Stromal cell of bone marrow (primary cell): Measurements from ENCODE around the gene GALNT2.

Experiments used
- DNase-seq: peaks from one replicate; pipeline ENCODE4 v3.0.0-alpha.2; 2012; ENCODE audit warnings: low read depth

The GALNT2 gene

DNA sequence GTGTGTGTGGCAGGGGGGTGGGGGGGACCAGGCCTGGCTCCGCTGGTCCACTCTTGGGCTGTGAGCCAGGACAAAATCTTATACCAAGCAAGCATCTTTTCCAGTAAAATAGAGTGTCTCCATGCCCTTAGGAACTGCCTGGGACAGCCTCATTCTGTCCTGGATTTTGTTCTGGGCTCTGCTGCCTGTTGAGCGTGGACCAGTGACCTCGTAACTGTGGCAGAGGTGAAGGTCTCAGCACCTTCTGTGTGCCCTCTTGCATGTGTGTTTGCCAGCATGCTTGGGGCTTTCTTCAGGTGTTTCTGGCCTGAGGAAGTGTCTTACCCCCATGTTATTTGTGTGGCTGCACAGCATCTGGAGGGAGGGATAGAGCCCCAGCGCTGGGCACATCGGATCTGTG lies 45.7 kb downstream of the GALNT2 start:
- no peak for DNase-seq

DNA sequence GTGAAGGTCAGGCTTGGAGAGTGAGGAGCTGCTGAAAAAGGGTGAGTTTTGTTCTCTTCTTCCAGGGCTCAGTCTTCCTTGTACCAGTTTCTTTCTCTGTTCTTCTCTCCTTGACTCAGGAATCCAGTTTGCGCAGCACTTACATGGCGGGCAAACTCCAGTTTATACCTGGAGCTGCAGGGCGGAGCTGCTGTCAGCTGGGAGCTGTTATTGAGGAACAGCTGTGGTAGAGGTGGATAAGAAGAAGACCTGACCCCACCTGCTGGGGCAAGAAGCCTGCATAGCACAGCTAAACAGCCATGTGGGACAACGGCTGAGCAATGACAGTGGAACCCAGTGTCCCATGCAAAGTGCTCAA lies 46.2 kb downstream of the GALNT2 start:
- DNase-seq, result no peak

DNA sequence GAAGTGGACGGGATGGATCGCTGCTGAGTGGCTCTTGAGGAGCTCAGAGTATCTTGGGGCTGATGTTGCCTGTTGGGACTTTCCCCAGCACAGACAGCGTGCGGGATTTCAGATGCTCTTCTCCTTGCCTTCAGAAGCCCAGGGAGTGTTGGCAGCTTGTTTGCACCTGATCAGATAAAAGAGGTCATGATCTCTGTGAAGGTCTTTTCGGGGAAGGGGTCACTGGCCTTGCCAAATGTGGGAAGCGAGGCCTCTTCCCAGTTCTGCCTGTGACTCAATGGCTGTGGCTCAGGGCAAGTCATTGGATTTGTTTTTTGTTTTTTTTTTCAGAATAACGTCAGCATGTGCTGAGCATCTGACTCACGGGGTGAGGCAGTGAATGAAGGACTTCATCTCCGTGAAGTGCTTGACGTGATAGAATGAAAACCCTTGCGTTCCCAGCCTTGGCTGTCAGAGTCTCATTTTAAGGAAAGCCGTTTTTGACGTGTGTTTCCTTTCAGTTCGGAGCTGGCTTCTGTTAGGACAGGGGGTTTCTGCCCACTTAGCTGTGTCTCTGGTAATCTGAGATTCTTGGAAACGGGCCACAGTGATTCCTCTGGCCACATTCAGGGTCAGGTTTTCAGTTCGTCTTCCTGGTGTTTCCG lies 46.7 kb downstream of the GALNT2 start:
- peak; percentile 96 for DNase-seq

DNA sequence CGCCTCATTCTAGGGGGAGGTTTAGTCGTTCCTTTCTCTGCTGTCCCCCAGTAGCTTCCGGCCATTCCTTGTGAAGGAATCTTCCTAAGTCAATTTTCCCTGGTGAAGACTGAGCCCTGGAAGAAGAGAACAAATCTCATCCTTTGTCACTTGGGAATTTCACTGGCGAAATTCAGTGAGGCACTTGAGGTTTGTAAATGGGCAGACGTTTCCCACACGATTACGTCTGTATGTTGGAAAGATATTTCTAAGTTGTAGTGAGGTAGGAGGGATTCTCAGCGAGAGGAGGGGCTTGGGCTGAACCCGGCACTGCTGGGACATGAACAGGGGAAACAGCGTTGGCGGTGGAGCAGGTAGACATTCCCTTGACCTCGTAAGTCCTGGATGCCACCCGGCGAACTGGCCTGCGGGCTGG lies 47.2 kb downstream of the GALNT2 start:
- DNase-seq, result peak; percentile 78

DNA sequence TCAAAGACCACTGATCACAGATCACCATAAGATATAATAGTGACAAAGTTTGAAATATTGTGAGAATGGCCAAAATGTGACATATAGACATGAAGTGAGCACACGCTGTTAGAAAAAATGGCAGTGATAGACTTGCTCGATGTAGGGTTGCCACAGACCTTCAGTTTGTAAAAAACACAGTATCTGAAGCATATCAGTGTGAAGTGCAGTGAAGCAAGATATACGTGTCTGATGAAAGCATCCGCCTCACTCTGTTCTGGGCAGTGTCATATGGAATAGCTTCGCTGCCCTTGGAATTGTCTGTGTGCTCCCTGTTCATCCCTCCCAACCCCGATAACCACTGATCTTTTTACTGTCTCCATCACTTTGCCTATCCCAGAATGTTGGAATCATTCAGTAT lies 50.7 kb downstream of the GALNT2 start:
- no peak for DNase-seq

DNA sequence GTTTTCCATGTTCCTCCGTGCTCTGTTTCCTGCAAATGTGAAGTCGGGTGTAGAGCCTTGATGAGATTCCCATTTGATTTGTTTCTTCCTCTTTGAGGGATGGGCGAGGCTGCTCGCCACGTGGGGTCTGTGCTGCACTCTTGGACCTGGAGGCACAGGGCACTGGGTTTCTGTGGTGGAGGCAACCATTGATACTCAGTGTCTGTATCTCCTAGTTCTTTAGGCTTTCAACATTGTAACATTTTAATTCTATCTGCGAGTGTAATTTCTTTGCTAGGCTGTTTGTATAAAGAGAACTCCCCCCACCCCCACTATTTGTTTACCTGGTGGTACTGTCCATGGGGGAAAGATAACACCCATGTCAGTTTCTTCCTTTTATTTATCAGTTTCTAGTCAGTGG lies 52.3 kb downstream of the GALNT2 start:
- no peak for DNase-seq

DNA sequence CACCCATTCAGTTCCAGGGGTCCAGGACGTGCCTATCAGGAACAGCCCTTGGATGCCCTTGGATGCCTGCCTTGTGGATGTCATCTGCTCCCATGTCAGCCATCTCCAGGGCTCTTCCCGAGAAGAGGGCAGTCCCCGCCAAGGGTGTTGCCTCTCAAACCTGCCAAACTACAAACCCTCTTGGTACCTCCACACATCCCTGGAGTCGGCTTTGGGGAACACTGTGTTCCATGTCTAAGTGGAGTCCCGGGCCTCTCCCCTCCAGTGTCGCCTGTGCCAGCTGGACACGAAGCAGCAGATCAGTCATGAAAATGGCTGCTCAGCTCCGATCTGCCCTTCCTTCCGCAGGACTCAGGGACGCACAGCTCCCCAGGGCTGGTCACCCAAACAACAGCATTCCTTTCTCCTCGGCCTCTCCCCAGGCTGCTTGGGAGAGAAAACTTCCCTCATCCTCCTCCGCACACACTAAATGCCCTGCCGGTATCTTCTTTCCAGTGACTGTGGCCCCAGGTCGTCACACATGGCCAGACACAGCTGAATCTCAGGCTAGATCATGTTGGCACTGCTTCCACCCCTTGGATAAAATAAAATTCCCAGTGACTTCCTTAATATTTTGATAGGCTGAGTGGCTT lies 53.4 kb downstream of the GALNT2 start:
- no peak for DNase-seq

DNA sequence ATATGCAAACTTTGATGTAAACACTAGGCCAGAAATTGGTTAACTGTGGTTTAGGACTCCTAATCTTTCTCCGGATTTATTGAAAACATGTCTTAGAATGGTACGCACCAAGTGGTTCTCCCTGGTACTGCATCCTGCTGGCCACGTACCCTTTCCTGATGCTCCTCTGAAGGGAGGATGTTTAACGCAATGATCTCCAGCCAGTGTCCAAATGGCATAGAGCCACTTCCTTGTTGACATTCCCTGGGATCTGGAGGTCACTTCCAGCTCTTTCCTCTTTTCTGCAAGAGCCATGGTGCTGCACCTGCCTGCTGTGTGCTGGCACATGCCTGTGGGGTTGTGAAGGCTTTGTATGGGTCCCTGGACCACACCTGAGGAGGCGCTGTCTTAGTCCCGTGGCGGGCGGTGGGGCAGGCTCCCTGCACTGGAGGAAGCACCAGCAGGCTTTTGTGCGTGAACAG lies 53.9 kb downstream of the GALNT2 start:
- no peak for DNase-seq

DNA sequence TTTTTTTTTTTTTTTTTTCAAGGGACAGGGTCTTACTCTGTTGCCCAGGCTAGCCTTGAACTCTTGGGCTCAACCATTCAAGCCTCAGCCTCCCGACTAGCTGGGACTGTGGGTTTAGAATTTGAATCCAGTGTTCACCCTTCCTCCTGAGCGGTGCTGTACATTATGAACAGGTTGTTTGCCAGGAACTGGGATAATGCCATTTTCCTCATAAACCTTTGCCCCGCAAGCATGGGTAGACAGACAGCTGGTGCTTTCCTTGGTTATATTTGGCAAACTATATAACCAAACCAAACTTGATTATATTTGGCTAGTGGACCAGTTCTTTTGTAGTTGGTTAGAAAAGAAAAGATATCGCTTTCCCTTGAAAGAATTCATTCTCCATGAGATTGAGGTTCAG lies 54.9 kb downstream of the GALNT2 start:
- DNase-seq, result no peak

DNA sequence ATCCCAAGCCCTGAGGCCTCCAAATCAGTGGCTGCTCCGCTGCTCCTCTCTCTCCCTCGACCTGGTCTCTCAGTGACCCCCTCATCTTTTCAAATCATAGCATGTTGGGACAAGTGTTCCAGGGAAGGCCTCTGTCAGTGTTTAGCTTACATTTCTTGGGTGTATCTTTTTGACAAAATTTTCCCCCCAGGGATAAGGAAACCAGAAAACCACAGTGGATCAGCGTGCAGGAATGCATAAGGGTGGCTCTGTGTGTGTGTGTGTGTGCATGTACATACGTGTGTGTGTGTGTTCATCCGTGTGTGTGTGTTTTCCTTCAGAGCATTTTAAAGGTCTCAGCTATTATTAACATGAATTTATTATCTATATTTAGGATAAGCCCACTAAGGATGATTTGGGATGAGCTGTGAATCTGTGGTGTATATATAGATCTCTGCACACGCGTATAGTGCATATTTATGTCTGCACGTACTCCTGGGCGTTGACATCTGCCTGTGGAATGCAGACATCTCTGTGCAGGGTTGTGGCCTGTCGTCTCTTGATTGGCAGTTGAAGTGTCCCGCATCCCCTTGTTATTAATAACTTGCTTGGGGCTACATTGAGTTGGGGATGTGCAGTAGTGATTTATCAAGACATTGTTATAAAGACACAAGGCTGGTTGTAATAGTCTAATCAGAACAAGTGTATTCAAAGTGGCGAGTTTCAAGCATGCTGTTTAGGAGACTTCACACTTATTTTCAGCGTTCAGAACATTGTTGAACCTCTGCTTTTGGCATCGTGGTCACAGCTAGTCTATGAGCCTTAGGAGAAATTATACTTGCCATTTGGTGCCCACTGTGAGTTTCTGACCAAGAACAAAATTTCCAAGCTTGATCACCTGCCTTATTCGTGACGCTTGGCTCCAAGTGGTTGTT lies 55.6 kb downstream of the GALNT2 start:
- DNase-seq, result no peak

DNA sequence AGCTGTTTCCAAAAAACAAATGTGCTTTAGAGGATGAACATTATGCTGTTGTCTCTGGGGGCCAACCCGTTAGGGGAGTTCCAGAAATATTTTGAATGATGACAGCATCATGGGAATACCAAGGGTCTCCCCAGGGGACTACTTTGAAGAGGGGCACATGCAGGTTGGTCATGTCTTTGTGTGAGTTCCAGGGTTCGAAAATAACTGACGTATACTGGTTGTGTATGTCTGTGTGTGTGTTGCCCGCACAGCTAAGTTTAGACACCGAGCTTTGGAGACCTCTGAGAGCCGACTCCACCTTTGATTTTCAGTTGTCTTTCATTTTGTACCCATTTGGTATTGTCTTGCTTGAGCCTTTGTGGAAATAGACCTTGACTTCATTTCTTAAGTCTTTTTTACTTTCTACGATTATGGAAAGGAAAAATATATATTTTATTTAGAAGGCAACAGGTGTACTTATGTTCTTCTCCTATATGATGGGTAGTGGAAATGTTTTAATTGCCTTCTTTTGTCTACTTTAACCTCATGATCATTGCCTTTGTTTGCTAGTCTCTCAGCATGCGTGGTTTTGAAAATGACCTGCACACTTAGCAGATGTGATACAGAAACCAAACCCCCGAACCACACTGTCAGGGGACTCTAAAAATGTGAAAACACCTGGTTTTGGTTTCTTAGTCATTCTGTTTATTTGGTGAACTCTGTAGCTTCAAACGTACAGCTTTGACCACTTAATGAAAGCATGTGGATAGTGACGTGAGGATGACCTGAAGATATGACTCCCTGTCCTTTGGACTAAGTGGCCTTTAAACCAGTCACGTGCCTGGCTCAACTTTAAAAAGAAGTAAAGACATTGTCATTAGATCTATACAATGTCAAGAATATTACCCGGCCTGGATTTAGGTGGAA lies 56.5 kb downstream of the GALNT2 start:
- DNase-seq, result no peak

DNA sequence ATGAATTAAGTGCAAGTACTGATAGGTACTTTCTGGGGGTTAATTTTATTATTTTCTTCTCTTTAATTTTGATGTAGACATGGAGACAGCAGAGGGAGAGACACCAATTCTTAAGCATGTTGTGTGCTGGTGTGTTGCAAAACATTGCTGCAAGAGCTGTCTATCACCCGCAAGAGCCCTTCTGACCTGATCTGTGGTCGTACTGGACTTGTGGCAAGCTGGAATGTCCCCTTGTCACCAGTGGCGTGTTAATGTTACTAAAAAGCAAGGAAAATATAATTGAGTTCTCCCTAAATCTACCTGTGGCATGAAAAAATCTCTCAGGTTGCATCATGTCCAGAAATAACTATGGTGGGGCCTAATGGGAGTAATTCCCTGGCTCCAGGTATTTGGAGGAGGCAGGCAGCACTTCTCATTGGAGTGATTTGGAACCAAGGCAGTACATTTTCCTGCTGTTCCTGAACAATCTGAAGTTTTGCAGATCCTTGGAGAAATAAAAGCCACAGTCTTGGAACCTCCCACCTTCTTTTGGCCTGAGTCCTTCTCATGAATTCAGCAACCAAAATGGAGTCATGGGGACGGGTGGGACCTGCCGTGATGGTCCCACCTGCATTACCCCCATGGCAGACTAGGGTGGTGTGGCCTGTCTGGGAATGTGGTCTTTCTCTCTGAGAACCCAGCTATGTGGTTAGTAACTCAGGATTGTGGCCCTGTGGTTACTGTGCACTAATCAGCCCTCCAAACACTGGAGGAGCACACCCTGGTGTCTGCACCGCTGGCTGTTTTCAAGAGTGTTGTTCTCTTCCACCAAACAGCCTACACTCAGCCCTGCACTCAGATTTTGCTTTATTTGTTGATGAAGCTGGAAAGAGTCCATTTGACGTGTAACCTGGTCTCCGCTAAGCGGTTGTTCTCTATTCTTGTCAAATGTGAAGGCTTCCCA lies 57.4 kb downstream of the GALNT2 start:
- DNase-seq, result no peak

DNA sequence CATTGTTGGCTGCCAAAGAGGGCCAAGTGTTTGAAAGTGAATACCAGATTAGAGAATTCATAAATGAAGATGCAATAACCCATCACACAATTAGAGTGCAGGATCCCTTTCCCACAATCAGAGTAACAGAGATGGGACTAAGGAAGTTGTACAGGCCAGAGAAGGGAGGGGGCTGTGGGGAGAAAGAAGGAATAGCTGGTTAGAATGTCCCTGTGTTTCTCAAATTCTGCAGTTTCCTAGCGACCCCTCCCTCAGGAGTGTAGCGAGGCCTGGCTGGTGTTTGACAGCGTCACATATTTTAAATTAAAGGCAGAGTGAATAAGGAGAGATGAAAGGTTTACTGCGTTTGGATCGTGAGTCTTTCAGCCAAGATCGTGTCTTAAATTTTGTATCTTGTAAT lies 58.1 kb downstream of the GALNT2 start:
- no peak for DNase-seq

DNA sequence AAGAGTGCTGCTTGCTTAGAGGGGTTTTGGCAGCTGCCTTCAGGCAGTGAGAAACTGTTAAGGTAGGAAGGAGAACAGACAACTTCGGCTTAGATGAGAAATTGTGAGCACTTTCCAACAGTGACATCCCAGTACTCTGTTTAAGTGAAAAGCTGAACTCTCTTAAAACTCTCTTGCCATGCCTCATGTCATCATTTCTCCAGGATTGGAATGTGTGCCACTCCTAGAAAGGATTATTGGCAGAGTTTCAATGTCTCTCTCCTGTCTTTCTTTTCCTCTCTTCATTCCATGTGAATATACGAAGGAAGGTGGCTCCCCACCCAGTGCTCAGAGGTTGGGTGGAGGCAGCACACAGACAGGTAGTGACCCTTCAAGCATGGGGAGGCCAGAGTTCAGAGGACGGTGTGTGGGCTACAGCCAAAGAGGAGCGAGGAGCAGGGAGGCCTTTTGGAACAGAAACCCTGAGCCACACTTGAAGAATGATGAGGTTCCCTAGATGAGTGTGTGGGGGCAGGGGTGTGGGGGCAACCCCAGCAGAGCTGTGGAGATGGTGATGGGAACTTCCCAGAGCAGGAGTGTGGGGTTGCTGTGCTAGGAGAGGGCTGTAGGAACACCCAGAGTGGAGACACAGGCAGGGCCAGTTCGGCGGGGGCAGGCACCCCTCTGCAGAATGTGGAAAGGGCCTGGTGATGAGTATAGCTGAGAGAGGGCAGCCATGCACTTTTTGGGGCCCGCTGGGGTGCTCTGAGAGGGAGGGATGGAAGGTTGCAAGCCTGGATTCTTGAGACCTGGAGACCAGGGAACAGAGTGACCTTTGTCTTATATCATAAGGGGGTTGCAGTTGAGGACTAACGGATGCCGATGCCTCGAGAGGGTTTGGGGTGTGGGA lies 58.8 kb downstream of the GALNT2 start:
- DNase-seq, result no peak

DNA sequence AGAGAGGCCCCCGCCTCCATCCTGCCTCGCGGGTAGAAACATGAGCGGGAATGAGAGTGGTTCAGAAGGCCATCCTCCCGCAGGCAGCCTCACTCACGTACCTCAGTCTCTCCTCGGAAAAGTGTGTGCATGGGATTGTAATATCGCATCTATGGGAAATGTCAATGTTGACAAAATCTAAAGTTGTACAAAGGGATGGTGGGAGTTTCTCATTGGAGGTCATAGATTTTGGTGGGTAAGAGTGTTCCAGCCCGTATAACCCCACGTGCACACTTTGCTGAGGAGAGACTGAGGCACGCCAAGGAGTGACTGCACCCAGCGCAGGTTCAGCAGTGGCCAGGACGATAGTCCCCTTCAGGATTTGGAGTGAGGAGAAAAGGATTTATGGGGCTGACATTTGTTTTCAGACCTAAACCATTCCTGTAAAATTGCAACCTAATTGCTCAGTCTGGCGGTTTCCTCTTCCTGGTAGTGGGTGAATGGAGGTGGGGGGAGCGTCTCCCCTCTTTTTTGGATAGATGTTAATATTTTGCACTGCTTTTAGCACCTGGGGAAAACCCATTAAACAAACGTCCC lies 59.6 kb downstream of the GALNT2 start:
- DNase-seq, result no peak

DNA sequence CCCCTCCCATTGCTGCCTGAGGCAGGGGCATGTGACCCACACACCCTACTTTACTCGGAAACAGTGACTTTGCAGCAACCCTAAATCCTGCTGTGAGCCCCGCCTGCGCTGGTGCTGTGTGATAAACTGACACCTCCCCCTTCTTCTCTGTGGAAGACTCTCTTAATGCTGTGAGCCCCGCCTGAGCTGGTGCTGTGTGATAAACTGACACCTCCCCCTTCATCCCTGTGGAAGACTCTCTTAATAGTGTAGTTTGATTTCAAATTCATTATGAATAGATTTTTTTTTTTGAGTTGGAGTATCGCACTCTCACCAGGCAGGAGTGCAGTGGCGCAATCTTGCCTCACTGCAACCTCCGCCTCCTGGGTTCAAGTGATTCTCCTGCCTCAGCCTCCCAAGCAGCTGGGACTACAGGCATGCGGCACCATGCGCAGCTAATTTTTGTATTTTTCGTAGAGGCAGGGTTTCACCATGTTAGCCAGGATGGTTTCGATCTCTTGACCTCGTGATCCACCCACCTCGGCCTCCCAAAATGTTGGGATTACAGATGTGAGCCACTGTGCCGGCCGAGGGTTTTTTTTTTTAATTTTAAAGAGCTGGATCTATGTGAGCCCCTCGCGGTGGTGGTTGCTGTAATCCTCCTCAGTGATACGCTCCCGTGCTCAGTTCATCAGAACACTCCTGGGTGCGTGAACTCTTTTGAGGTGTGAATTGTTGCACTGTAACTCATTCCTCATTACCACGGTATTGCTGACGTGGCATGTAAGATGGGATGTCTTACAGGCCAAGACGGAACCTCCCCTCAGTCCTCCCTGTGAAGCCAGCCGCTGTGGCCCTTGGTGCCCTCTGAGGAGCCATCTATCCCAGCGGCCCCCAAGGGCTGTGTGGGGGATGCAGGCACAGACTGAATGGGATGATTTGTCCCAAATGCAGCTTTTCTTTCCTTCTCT lies 60.3 kb downstream of the GALNT2 start:
- no peak for DNase-seq

DNA sequence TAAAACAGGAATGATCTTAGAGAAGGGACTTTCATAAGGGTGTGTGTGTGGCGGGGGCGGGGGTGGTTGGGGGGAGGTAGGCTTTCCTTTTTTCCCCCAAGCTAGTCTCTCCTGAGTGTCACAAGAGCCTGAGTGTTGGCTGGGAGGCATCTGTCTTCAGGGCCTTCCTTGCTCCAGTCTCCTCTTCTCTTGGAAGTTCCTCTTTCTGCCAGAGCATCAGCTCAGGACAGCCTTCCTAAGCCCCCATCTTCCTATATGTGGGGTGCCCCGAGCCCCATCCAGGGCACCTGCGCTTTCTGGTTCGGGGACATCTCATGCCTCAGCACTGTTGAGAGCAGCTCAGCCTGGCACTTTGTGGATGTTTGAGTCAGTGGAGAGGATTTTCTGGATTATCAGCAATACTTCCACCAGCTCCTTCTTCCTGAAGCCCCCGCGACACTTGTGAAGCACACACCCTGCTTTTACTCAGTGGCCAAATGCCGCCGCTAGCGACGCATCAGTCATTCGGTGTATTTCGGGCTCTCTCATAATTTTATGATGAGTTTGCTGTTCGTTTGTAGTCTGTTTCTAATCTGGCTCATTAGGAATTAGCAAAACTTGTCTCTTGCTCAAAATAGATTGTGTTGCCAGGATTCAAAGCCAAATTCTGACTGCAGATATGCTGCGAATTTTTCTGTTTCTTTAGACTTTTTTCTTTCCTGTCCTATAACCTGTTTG lies 61.7 kb downstream of the GALNT2 start:
- no peak for DNase-seq

DNA sequence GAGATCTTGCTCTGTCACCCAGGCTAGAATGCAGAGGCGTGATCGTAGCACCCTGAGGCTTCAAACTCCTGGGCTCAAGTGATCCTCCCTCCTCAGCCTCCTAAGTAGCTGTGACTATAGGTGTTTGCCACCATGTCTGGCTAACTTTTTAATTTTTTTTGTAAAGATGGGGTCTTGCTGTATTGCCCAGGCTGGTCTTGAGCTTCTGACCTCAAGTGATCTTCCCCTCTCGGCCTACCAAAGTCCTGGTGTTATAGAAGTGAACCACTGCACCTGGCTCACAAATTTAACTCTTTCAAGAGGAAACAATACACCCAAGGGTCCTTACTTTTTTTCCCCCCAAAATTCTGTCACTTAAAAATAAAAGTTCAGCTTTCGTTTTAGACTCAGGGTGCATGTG lies 62.3 kb downstream of the GALNT2 start:
- DNase-seq, result no peak
